ENCODE results near the gene FGFBP2.

The FGFBP2 gene

GRCh38 chr4:15965325-15965724 is 2.4 kb upstream of the FGFBP2 start:
- no peak for FAIRE-seq

DNA sequence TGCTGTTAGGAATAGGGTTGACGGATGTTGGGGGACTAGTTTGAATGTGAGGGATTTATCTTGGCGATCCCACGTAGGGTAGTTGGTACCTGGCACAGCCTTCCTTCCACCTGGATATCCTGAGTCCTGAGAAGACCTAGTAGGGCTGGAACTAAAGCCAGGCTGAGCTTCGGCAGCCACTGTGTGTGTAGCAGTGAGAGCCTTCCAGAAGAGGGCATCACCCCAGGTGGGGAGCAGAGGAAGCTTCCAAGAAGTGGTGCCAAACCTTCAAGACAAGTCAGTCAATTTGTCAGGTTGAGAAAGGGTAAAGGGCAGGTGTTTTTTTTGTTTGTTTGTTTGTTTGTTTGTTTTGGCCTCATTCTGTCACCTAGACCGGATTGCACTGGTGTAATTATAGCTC is 1.2 kb upstream of the FGFBP2 start:
- FAIRE-seq, result no peak

DNA sequence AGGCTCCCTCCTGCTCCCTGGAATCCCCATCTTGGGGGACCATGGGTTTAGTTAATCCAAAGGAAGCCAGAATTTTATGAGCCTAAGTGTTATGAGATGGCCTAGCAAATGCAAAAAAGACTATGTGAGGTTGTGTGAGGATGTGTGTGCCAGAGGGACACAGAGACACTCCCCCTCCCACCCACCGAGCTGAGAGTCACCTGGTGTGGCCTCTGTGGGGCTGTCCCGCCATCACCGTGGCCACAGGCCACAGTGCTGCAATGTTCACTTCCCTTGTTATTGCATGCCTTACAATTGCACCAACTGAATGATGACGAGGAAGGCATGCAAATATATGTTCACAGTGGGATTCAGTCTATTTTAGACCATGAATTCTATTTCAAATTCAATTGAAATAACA is 601 bp upstream of the FGFBP2 start:
- FAIRE-seq, result no peak

DNA sequence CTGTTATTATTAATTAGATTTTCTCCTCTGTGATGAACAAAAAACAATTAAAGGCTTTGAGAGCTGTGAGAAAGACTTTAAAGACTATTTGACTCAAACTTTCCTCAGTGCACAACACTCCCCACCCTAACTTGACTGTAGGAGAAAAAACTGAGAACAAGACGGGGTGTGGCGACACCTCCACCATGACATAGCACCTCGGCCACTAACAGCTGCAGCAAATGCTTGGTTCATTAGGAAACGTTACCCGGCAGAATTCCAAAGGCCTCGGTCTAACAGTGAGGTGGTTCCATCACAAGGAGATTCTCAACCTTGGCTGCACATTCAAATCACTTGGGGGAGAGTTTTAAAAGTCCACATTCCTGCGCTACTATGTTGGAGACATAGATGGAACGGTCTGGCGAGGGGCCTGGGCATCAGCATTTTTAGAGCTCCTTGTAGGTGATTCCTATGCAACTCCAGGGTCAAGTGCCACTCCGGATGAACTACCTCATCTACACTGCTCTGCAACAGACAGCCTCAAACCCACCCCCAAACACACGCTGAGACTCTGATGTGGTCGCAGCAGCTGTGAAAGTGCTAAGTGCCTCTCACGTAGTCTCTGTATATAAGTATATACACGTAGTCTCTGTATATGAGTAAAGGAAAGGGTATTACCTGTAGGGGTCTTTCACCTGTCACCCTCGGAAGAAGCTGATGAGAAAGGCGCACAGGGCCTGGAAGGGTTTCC is 1.0 kb downstream of the FGFBP2 start:
- no peak for FAIRE-seq

GRCh38 chr4:15958562-15958961 is 4.4 kb downstream of the FGFBP2 start:
- no peak for FAIRE-seq

- no peak for FAIRE-seq
Measured at GRCh38 chr4:15956179-15956850, 6.7 kb downstream of the FGFBP2 start.

GRCh38 chr4:15955670-15956069 is 7.3 kb downstream of the FGFBP2 start:
- FAIRE-seq, result no peak

- no peak for FAIRE-seq
Measured at GRCh38 chr4:15953625-15954024, 9.3 kb downstream of the FGFBP2 start.

GRCh38 chr4:15951781-15952180 is 11.2 kb downstream of the FGFBP2 start:
- FAIRE-seq, result no peak

DNA sequence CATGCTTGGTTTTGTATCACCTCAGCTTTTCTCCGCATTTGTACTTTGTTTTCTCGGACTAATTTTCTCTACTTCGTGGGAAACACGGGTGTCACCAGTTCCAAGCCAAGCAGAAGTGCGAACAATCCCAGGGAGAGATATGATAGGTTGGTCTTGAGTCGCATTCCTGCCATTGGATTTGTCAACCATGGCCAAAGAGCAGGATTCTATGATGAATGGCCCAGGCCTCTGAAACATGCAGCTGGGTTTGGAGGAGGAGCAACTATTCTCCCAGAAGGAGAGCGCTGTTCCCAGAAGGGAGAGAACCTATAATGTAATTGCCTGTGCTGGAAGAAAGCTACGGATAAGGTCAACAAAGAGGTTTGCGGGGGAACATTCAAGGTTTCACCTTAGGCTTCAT is 14.1 kb downstream of the FGFBP2 start:
- FAIRE-seq, result no peak

DNA sequence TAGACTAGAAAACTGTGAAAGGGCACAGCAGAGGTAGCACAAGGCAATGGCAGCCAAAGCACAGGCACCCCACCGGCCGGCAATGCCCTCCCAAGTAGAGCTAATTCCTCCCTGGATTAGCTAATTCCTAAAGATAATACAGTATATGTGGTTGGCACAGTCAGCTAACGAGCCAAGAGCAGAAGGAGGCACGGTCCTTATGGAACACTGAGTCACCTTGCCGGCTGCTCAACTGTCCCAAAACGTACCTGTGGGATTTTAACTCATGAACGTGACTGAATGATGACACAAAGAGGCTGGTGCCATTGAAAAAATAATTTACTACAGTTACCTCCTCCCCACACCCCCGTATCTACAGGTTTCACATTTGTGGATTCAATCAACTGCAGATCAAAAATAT is 15.3 kb downstream of the FGFBP2 start:
- FAIRE-seq, result no peak

GRCh38 chr4:15945516-15945915 is 17.5 kb downstream of the FGFBP2 start:
- FAIRE-seq, result no peak

DNA sequence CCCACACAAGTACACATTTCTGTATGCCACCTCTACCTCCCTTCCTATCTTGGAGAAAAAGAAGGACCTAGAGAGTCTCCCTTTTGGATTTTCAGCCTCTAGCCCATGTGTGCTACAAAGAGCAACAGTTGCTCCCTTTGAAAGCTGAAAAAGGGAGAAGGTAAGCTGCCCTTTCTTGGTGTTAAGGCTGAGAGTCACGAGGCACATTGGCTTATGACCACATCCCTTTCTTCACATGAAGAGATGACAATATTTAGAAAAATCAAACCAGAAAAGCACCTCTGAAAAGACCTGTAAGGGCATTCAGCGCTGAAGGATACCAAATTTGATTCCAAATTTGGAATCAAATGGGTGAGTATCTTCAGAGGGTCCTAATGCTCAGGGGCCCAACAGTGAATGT is 18.1 kb downstream of the FGFBP2 start:
- no peak for FAIRE-seq

DNA sequence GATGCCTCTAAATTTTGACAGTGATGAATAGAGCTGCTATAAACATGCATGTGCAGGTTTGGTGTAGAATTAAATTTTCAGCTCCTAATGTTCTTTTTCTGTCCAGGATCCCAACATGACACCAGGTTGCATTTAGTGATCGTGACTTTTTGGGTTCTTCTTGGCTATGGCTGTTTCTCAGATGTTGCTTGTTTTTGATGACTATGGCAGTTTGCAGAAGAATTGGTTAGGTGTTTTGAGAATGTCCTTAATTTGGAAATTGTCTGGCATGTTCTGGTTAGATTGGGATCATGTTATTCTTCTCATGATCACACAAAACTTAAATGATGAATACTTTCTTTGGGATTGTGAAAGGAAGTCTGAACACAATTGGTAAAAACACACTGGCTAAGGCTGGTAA is 20.7 kb downstream of the FGFBP2 start:
- no peak for FAIRE-seq

DNA sequence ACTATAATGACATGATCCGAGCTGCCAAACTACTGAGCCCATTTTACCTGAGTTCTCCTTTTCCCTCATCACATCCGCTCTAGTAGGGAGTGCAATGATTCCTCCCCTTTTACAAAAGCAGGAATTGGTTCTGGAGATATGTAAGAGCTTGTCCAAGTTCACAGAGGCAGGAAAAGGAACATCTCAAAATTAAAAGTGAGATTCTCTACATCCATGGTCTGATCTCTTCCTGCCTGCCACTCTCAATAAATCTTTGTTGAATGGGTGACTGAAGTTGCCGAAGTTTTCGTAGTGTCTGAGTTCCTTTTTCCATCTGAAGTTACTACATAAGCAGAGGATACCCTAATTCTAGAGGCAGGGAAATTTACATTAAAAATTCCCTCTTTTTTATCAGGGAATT is 24.3 kb downstream of the FGFBP2 start, which contains the start of gene FGFBP1:
TSS of gene FGFBP1 (minus strand) at position 101 of the 400 bp plus-strand sequence. CDS start 2,108 bp downstream, outside the sequence.
- no peak for FAIRE-seq

DNA sequence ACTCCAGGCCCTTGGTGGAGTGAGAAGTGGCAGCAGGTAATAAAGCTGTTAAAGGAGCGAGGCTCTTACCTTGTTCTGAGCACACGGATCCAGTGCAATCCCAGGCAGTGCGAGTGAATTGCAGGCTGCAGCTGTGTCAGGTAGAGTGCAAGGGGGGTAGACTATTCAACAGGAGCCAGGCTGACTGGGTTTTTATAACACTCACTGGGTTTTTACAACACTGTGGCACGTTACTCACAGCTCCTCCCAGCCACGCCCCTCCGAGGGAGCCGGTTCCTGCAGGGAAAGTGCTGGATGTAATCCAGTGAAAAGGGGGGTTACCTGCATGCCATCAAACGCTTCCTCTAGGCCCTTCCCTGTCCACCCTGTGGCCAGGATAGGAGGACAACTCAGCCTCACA is 24.8 kb downstream of the FGFBP2 start:
- no peak for FAIRE-seq

DNA sequence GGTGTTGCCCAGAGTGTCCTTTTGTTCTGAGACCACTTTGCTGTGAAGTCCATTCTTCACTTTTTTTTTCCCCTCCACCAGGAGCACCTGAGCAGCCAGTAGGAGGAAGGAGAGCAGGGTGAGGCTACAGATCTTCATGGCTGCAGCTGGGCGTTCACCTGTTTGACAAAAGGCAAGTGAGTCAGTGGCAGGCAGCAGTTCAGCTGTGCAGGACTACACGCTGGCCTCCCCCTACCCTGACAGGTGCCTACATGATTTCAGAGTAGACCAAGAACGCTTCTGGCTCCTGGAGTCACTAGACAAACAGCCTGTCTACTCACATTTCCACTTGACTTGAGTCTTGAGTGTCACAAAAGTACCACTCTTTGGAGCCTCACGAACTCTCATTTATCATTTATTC is 26.5 kb downstream of the FGFBP2 start:
- no peak for FAIRE-seq

DNA sequence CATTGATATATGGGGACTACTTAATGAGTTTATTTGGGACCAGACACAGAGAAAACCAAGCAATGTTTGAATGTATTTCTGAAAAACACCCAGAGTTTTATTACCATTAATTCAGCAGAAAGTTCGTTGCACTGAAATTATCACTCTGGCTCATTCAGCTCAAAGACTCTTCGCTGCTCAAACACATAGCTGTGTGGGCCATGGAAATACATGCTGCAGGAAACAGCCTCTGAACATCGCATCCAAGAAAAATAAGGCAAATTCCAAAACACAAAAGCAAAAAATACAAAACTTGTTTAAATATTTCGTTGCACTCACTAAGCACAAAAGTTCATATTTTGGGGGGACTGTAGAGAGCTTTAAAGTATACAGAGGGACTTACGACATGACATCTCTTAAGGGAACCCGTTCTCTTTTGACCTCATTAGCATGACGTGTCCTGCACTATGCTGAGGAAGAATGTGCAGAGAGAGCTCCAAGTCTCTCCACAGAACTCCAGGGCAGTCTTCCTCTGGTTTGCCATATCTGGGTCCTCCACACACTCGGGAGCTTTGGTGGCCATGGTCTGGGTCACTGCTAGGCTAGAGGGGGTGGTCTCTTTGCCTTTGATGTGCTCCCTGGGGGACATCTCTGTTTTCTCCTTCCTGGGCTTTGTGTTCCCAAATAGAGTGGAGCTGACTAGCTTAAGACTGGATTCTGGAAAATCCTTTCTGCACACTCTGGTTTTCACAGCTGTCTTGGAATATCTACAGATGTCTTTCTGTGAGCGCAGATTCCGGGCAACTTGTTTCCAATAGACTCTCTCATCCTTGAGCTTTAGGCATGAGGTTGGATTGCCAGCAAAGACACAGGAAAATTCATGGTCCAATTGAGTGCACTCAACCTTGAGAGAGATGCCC is 27.2 kb downstream of the FGFBP2 start:
- no peak for FAIRE-seq

GRCh38 chr4:15934259-15934658 is 28.7 kb downstream of the FGFBP2 start:
- no peak for FAIRE-seq

DNA sequence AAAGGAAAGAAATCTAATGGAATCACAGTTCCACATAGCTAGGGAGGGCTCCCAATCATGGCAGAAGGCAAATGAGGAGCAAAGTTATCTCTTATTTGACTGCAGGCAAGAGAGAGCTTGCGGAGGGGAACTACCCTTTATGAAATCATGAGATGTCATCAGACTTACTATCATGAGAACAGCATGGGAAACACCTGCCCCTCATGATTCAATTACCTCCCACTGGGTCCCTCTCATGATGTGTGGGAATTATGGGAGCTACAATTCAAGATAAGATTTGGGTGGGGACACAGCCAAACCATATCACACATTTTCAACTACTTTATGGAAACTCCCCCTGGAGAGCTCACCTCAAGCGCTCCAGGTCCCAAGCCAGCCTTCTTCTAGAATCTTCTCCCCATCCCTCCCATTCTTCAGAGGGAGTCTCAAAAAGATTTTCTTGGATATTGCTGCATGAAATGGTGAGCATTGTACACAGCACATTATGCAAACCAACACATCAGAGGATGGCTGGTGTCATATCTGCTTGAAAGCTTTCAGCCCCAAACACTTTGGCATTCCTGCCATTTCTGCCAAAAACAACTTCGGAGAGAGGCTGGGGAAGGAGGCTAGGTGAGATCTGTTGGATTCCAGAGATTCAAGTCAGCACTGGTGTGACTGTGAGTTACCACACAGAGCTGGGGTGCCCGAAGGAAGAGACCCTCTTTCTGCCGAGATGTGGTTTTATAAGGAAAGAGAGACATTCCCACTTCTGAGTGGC is 31.3 kb downstream of the FGFBP2 start:
- no peak for FAIRE-seq

- no peak for FAIRE-seq
Measured at GRCh38 chr4:15930314-15930713, 32.7 kb downstream of the FGFBP2 start.

DNA sequence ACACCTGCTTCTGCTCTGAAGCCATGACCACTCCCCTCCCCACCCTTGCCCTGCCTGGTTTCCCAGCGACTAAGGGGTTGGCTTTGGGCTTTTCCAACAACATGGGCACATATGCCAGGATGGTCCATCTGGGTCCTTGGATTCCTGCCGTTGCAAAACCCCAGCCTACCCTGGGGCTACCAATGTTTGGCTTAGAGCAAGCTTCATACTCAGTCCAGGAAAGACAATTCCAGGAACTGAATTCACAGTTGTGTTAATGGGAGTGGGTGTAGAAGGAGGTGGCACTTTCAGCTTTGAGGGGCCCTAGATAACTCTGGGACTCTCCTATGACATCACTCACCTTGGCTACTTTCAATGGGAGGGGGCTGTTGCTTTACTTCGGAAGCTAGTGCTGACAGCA is 33.4 kb downstream of the FGFBP2 start:
- FAIRE-seq, result no peak

GRCh38 chr4:15928883-15929282 is 34.1 kb downstream of the FGFBP2 start:
- FAIRE-seq, result no peak

Data from A204.1 (cell line).